ENCODE measurements around the gene ELN.

GRCh38 chr7:74003621-74004020 is 24.4 kb upstream of the ELN start:
- no peak for TF ChIP-seq CREB1 (IDR thresholded peaks at IDR 0.05; ENCODE audit: low read depth)
- no peak for TF ChIP-seq ZBTB7A (IDR thresholded peaks at IDR 0.05; ENCODE audit: low read depth)
- no peak for TF ChIP-seq RAD21 (IDR thresholded peaks at IDR 0.05; ENCODE audit: low read depth)
- no peak for TF ChIP-seq TEAD4 (IDR thresholded peaks at IDR 0.05)
- TF ChIP-seq EP300 (IDR thresholded peaks at IDR 0.05; ENCODE audit: borderline replicate concordance), result no peak
- no peak for TF ChIP-seq TAF1 (IDR thresholded peaks at IDR 0.05; ENCODE audit: low read depth)
- no peak for TF ChIP-seq NFIC (IDR thresholded peaks at IDR 0.05)
